Glutamatergic neuron (in vitro differentiated cells): ENCODE measurements around the gene ATIC. TPM values are rescaled to one million over a fixed set of nuclear protein-coding genes. Genes with fewer than 3 reads are reported as not detected.

ENCODE experiments used
- DNase-seq: peaks from one replicate; pipeline ENCODE4 v3.0.0; 2022
- H3K27ac Mint-ChIP-seq: one replicate; pipeline ENCODE4 v1.8.0; 2020; ENCODE audit warnings: mild to moderate bottlenecking, mixed read lengths, inconsistent platforms; ENCODE audit not compliant: unreplicated experiment
- H3K27me3 Mint-ChIP-seq: one replicate; pipeline ENCODE4 v1.8.0; 2020; ENCODE audit warnings: mild to moderate bottlenecking, moderate library complexity, mixed read lengths, inconsistent platforms; ENCODE audit not compliant: unreplicated experiment
- H3K36me3 Mint-ChIP-seq: one replicate; pipeline ENCODE4 v1.8.0; 2020; ENCODE audit warnings: mild to moderate bottlenecking, mixed read lengths, inconsistent platforms; ENCODE audit not compliant: unreplicated experiment
- H3K4me1 Mint-ChIP-seq: one replicate; pipeline ENCODE4 v1.8.0; 2020; ENCODE audit warnings: mild to moderate bottlenecking, low read depth, mixed read lengths, inconsistent platforms; ENCODE audit not compliant: unreplicated experiment
- H3K4me3 Mint-ChIP-seq: one replicate; pipeline ENCODE4 v1.8.0; 2020; ENCODE audit warnings: mild to moderate bottlenecking, mixed read lengths, inconsistent platforms; ENCODE audit not compliant: unreplicated experiment
- H3K9me3 Mint-ChIP-seq: one replicate; pipeline ENCODE4 v1.8.0; 2020; ENCODE audit warnings: mild to moderate bottlenecking, moderate library complexity, mixed read lengths, inconsistent platforms; ENCODE audit not compliant: unreplicated experiment
- CTCF ChIP-seq: fragments of 200-600 bp; sonication (generic); IDR thresholded peaks from one replicate; pipeline ENCODE4 v1.5.0; 2021; ENCODE audit not compliant: partially characterized antibody, unreplicated experiment
- total RNA-seq: library from RNA; stranded (reverse); fragmentation: NEBNext Ultra II Directional; extraction: Animal tissue kit (Norgen Biotek cat#: 25700); gene quantifications from one replicate; pipeline ENCODE4 v1.2.1, GENCODE V29; 2021; ENCODE audit not compliant: unreplicated experiment

Gene ATIC
- total RNA-seq, 1 donor from 2014 or later, result 51.5 TPM

GRCh38 chr2:215356334-215356947 lies 44.6 kb downstream of the ATIC start:
- H3K27me3 Mint-ChIP-seq, result no peaks in the 10 kb centered on the region
- H3K27ac Mint-ChIP-seq, result no peak overlapping the region
- no peak for DNase-seq
- H3K4me1 Mint-ChIP-seq, result peaks cover 2% of the 10 kb centered on the region
- no peaks in the 10 kb centered on the region for H3K9me3 Mint-ChIP-seq
- TF ChIP-seq CTCF, result no peak
- no peak overlapping the region for H3K4me3 Mint-ChIP-seq
- no peaks in the 10 kb centered on the region for H3K36me3 Mint-ChIP-seq

GRCh38 chr2:215356948-215357461 lies 45.1 kb downstream of the ATIC start:
- peaks cover 2% of the 10 kb centered on the region for H3K4me1 Mint-ChIP-seq
- no peak overlapping the region for H3K27ac Mint-ChIP-seq
- no peaks in the 10 kb centered on the region for H3K27me3 Mint-ChIP-seq
- DNase-seq, result no peak
- H3K36me3 Mint-ChIP-seq, result no peaks in the 10 kb centered on the region
- TF ChIP-seq CTCF, result no peak
- H3K9me3 Mint-ChIP-seq, result no peaks in the 10 kb centered on the region
- no peak overlapping the region for H3K4me3 Mint-ChIP-seq

GRCh38 chr2:215357660-215358059 lies 45.8 kb downstream of the ATIC start:
- no peak for DNase-seq
- Mint-ChIP-seq H3K4me3 (no peak overlapping the region), H3K27me3 (no peaks in the 10 kb centered on the region), H3K27ac (no peak overlapping the region), H3K9me3 (no peaks in the 10 kb centered on the region), H3K36me3 (no peaks in the 10 kb centered on the region), H3K4me1 (peaks cover 2% of the 10 kb centered on the region)
- TF ChIP-seq CTCF, result no peak

GRCh38 chr2:215358312-215358845 lies 46.5 kb downstream of the ATIC start:
- Mint-ChIP-seq H3K4me1 (peaks cover 2% of the 10 kb centered on the region), H3K27ac (no peak overlapping the region), H3K9me3 (no peaks in the 10 kb centered on the region), H3K4me3 (no peak overlapping the region), H3K36me3 (no peaks in the 10 kb centered on the region), H3K27me3 (no peaks in the 10 kb centered on the region)
- no peak for TF ChIP-seq CTCF
- no peak for DNase-seq

GRCh38 chr2:215358891-215359575 lies 47.2 kb downstream of the ATIC start:
- H3K4me1 Mint-ChIP-seq, result peaks cover 2% of the 10 kb centered on the region
- TF ChIP-seq CTCF, result no peak
- no peak overlapping the region for H3K27ac Mint-ChIP-seq
- no peak overlapping the region for H3K4me3 Mint-ChIP-seq
- DNase-seq, result no peak
- H3K9me3 Mint-ChIP-seq, result no peaks in the 10 kb centered on the region
- H3K27me3 Mint-ChIP-seq, result no peaks in the 10 kb centered on the region
- H3K36me3 Mint-ChIP-seq, result no peaks in the 10 kb centered on the region
